Endothelial cell of umbilical vein (primary cell): ENCODE data around the gene AFP. TPM values are rescaled to one million over a fixed set of nuclear protein-coding genes. Genes with fewer than 3 reads are reported as not detected.

Experiments used
- BruUV-seq: library from RNA; stranded (reverse); fragments of 400-500 nt; replicated peaks from 2 replicates; lab custom pipeline; 2021; lab: Mats Ljungman, UMichigan
- CTCF ChIA-PET: fragments of 300-600, 350-600 bp; sonication (Branson Sonifier 250); formaldehyde crosslinking; loops from one replicate; lab custom pipeline; 2021; ENCODE audit warnings: antibody characterized with exemption, inconsistent platforms; lab: Charles Lee
- POLR2A ChIA-PET: fragments of 300-600, 350-600 bp; sonication (Branson Sonifier 250); formaldehyde crosslinking; loops from one replicate; lab custom pipeline; 2021; ENCODE audit warnings: antibody characterized with exemption, inconsistent platforms; lab: Charles Lee
- DNase-seq: peaks from one replicate; pipeline ENCODE4 v3.0.0-alpha.2; 2011; ENCODE audit warnings: low read depth, low spot score
- FAIRE-seq: peaks from 2 replicates; lab custom pipeline; 2011; peaks lifted over from hg19 to GRCh38; lab: Jason Lieb, UNC
- H2AFZ ChIP-seq: 2 replicates; pipeline ENCODE4 v1.6.0; 2012; ENCODE audit warnings: low read depth, low read length, control low read depth, inconsistent platforms
- H3K27ac ChIP-seq: 2 replicates; pipeline ENCODE4 v1.5.1; 2011; ENCODE audit warnings: low read depth, mild to moderate bottlenecking, control low read depth, low read length, moderate library complexity; ENCODE audit not compliant: insufficient read depth
- H3K27me3 ChIP-seq, 2 experiments: 2 replicates each; pipeline versions ENCODE4 v1.6.0 to v1.6.1; 2011; ENCODE audit warnings: low read length in 2 of 2, mixed read lengths in 1 of 2; ENCODE audit not compliant: control insufficient read depth in 2 of 2, insufficient read depth in 2 of 2
- H3K36me3 ChIP-seq, 2 experiments: 2 replicates in 1 of 2; 3 replicates in 1 of 2; pipeline ENCODE4 v1.5.1; 2011; ENCODE audit warnings: low read length in 2 of 2, mild to moderate bottlenecking in 1 of 2, moderate library complexity in 1 of 2; ENCODE audit not compliant: control insufficient read depth in 2 of 2, insufficient read depth in 2 of 2; ENCODE audit errors: extremely low read depth in 1 of 2
- H3K4me1 ChIP-seq: 3 replicates; pipeline ENCODE4 v1.5.1; 2011; ENCODE audit warnings: mild to moderate bottlenecking, low read length; ENCODE audit not compliant: control insufficient read depth, insufficient read depth; ENCODE audit errors: extremely low read depth
- H3K4me2 ChIP-seq: 2 replicates; pipeline ENCODE4 v1.6.1; 2011; ENCODE audit warnings: low read length, control low read depth, mixed read lengths; ENCODE audit not compliant: insufficient read depth
- H3K4me3 ChIP-seq, 3 experiments: fragments of 200-600 bp in 1 of 3; sonication (generic), shearing (Covaris generic) in 1 of 3; replicated peaks in 1 of 3; 2 replicates each; pipeline ENCODE4 v1.5.1; 2011 to 2016; ENCODE audit warnings: control low read depth in 3 of 3, low read length in 3 of 3, mild to moderate bottlenecking in 2 of 3, inconsistent platforms in 1 of 3, low read depth in 1 of 3, moderate library complexity in 1 of 3; ENCODE audit not compliant: insufficient read depth in 1 of 3
- H3K79me2 ChIP-seq: 2 replicates; pipeline ENCODE4 v1.6.0; 2012; ENCODE audit warnings: low read length, inconsistent platforms; ENCODE audit not compliant: control insufficient read depth, insufficient read depth
- H3K9ac ChIP-seq: replicated peaks from 2 replicates; pipeline ENCODE3; 2011; ENCODE audit warnings: low read length, control low read depth; ENCODE audit not compliant: insufficient read depth; ENCODE audit errors: extremely low read depth
- H3K9me1 ChIP-seq: replicated peaks from 3 replicates; pipeline ENCODE4 v1.6.0; 2011; ENCODE audit warnings: mild to moderate bottlenecking, low read length; ENCODE audit not compliant: control insufficient read depth, insufficient read depth; ENCODE audit errors: extremely low read depth
- H3K9me3 ChIP-seq: replicated peaks from 2 replicates; pipeline ENCODE4 v1.5.1; 2012; ENCODE audit warnings: low read length, inconsistent platforms; ENCODE audit not compliant: control insufficient read depth, insufficient read depth
- H4K20me1 ChIP-seq: replicated peaks from 2 replicates; pipeline ENCODE3; 2011; ENCODE audit warnings: mild to moderate bottlenecking, low read length; ENCODE audit not compliant: control insufficient read depth, insufficient read depth; ENCODE audit errors: extremely low read depth
- CTCF ChIP-seq, 2 donors: IDR thresholded peaks; 1 replicate in 1 of 2; 2 replicates in 1 of 2; pipeline ENCODE4 v1.5.1; 2011; ENCODE audit warnings: low read length in 2 of 2, mild to moderate bottlenecking in 2 of 2, moderate library complexity in 2 of 2, control low read depth in 1 of 2, inconsistent platforms in 1 of 2, low read depth in 1 of 2; ENCODE audit not compliant: insufficient read depth in 1 of 2; ENCODE audit errors: extremely low read depth in 1 of 2
- EZH2 ChIP-seq: IDR thresholded peaks from 2 replicates; pipeline ENCODE4 v1.6.1; 2012; ENCODE audit warnings: borderline replicate concordance, low read depth, mild to moderate bottlenecking, moderate library complexity, low read length, inconsistent platforms; ENCODE audit not compliant: severe bottlenecking
- FOS ChIP-seq: IDR thresholded peaks from 2 replicates; pipeline ENCODE4 v1.6.1; 2011; ENCODE audit warnings: mild to moderate bottlenecking, low read length, moderate library complexity, borderline replicate concordance; ENCODE audit not compliant: insufficient read depth
- GATA2 ChIP-seq: IDR thresholded peaks from 2 replicates; pipeline ENCODE4 v1.7.0; 2011; ENCODE audit warnings: low read depth, mild to moderate bottlenecking, moderate library complexity, mixed read lengths, low read length; ENCODE audit not compliant: insufficient read length, insufficient read depth
- JUN ChIP-seq: IDR thresholded peaks from 2 replicates; pipeline ENCODE4 v1.6.1; 2011; ENCODE audit warnings: borderline replicate concordance, low read depth; ENCODE audit not compliant: insufficient read length, insufficient read depth
- MAX ChIP-seq: IDR thresholded peaks from 2 replicates; pipeline ENCODE4 v1.6.1; 2011; ENCODE audit not compliant: insufficient read depth, insufficient read length
- MYC ChIP-seq: IDR thresholded peaks from one replicate; pipeline ENCODE4 v1.6.1; 2011; ENCODE audit warnings: mild to moderate bottlenecking, low read depth, low read length
- POLR2A ChIP-seq: IDR thresholded peaks from 2 replicates; pipeline ENCODE4 v1.6.1; 2012; ENCODE audit warnings: low read depth, mild to moderate bottlenecking, control low read depth, low read length
- POLR2AphosphoS5 ChIP-seq: IDR thresholded peaks from 2 replicates; pipeline ENCODE4 v1.6.1; 2012; ENCODE audit warnings: low read depth, mild to moderate bottlenecking, control low read depth, low read length, moderate library complexity; ENCODE audit not compliant: insufficient read depth
- dilution Hi-C: fragments of 300-500 bp; cut with MboI; formaldehyde crosslinking; loops from one replicate; pipeline ENCODE4 v1.15.0; 2019; ENCODE audit warnings: low sequenced_read_pairs; ENCODE audit not compliant: extremely low pct_ligation_motif_present
- intact Hi-C: fragments of 100-400 bp; cut with micrococcal nuclease; formaldehyde crosslinking; loops from one replicate; pipeline ENCODE4 v1.10.0; 2022
- polyA plus RNA-seq, 4 experiments: library from polyadenylated mRNA; depleted of rRNA in 3 of 4; stranded (reverse) in 3 of 4; unstranded in 1 of 4; fragments of >200 nt; gene quantifications; 2 replicates each; pipeline versions ENCODE4 v1.2.1 to v1.2.3, GENCODE V29; 2011 to 2012; ENCODE audit warnings: missing spikeins in 1 of 4
- total RNA-seq: library from RNA; stranded (reverse); gene quantifications from 2 replicates; pipeline ENCODE4 v1.2.3, GENCODE V29; 2021

Gene AFP
- total and polyA plus RNA-seq, 2 donors (not counting 3 experiments of a cell fraction or from before 2014, with no cell fraction given), result not detected

- peaks cover 2% of the 10 kb centered on the region in 2 experiments for H3K27me3 ChIP-seq
- TF ChIP-seq MAX (no peak), POLR2AphosphoS5 (no peak), GATA2 (no peak), FOS (no peak), MYC (no peak), POLR2A (no peak), CTCF (IDR thresholded peaks at IDR 0.05; ENCODE audit: extremely low read depth in 1 of 2, insufficient read depth in 1 of 2, low read depth in 1 of 2, low read length in 2 of 2) (no peak), JUN (no peak), EZH2 (no peak)
- BruUV-seq, result no TSS peak
- H3K4me2 ChIP-seq, result no peak overlapping the region
- intact Hi-C loops, result no loop called here
- FAIRE-seq (no peak), DNase-seq (no peak)
- no peaks in the 10 kb centered on the region for H3K4me1 ChIP-seq
- H3K27ac ChIP-seq, result no peak overlapping the region
- ChIA-PET POLR2A (no interaction called here), CTCF (interaction anchor here (1.0 kb wide), 1 partner anchor 23 kb away, joined by 4 read pairs; no protein-coding TSS in a partner anchor)
- no peaks in the 10 kb centered on the region for H3K79me2 ChIP-seq
- H2AFZ ChIP-seq, result no peak overlapping the region
- H4K20me1 ChIP-seq, result no peaks in the 10 kb centered on the region
- H3K4me3 ChIP-seq, result no peak overlapping the region
- no peaks in the 10 kb centered on the region for H3K36me3 ChIP-seq
- H3K9ac ChIP-seq, result no peak overlapping the region
- no peaks in the 10 kb centered on the region for H3K9me3 ChIP-seq
- H3K9me1 ChIP-seq, result no peaks in the 10 kb centered on the region
- dilution Hi-C loops, result no loop called here
Measured at GRCh38 chr4:73422458-73422752, 13.6 kb upstream of the AFP start.
